Midbrain (tissue), 1 donor: ENCODE results near the gene SMPD2.
"Not testable (repeated sequence)": the region's sequence is repeated elsewhere in the genome, so short reads cannot be mapped to it uniquely, and the experiment has no call there.

Experiments
- DNase-seq: peaks from one replicate; lab custom pipeline; 2025; lab: John Stamatoyannopoulos, UW

Gene SMPD2

GRCh38 chr6:109460161-109460829, 19.8 kb downstream of the SMPD2 start:
- no peak for DNase-seq

- not testable (repeated sequence) for DNase-seq
Observed at GRCh38 chr6:109461205-109461604, 20.7 kb downstream of the SMPD2 start.

DNA sequence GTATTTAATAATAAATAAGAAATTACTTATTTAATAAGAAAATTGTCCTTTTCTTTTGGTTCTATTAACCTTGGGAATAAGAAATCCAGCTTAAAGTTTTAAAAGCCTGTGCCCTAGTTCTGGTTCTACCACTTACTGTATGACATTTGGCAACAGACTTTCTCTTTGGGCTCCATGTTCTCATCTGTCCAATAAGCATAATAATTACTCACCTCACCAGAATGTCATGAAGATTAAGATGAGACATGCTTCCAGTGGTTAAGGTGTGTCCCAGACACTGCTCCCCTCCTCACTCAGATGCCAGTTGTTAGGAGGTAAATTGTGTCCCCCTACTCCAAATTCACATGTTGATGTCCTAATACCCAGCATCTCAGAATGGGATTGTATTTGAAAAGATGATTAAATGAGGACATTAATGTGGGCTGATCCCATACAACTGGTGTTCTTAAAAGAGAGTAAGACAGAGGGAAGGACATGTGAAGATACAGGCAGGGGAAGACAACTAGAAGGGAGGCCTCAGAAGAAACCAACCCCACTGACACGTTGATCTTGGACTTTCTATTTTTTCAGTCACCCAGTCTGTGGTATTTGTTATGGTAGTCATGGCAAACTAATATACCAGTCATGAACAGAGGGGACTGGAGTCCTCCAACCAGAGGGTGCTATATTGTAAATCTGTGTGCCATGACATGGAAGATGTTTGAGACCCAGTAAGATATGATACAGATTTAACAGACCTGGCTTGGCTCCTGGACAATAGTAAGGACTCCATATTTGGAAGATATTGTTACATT, 21.4 kb downstream of the SMPD2 start:
- no peak for DNase-seq

GRCh38 chr6:109465772-109466171, 25.2 kb downstream of the SMPD2 start:
- peak; percentile 73 for DNase-seq

- DNase-seq = no peak
Observed at GRCh38 chr6:109466212-109466923, 25.8 kb downstream of the SMPD2 start.

DNA sequence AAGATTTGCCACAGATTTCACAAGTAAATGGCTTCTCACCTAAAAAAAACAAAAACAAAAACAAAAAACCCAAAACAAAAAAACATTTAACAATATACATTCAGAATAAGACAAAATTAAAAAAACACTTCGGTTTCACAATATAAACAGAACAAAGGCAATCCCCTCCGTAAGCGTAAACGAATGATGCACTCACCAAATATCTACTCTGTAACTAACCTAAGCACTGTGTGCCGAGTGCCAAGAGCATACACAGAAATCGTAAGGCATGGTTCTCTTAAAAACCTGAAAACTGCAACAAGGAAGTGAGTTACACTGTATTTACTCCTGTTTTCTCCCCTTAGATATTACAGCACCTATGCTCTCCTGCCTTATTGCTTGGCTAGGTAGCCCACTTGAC, 27.2 kb downstream of the SMPD2 start:
- DNase-seq = no peak

DNA sequence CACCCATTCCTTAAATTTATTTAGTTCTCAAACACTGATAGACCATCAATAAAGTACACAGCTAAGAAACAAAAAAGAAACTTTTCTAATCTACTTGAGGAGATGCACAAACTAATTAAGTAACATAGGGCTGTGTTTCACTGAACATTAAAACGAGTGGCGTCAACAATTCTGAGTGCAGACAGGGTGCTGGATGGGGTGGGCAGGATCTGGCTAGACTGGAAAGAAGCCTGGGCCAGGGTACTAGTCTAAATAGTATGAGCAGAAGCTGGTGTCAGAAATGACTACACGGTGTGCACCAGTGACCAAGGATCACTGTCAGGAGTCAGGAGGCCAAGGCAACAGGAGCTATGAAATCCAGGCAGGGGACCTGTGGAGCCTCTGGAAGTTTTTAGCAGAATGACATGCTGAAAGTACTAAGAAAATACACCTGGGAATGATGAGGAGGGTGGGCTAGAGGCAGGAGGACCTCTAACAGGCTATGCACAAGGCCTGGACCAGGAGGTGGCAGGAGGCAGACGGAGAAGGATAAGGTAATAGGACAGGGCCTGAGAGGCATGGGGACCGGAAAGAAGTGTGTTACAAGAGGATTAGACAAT, 29.2 kb downstream of the SMPD2 start:
- no peak for DNase-seq

DNA sequence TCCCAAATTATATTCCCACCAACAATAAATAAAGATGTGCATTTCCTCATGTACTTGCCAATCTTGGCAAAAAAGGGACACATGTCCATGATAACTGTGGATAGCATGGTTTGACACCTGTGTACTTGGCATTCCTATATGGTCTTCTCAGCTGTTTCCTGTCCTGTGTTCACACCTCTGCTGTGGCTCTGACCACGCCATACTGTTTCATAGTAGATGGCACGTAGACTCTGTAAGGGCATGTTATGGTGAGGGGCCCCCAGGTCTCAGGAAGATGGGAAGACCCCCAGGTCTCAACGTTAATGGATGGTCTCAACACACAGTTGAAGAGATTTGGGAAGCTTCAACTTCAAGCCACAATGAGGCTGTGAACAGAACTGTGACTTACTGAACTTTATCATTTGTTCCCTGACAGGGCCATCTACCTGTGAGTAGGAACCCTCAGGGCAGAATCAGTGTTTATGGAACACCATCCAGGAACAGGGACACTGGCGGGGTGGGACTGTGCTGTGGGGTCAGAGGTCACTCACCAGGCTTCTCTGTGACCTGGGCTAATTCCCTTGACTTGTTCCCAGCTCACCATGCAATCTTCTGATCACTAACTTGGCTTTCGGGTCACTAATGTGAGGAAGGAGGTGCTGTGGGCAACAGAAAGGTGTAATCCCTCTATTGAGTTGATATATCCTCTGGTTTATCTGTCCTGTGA, 30.7 kb downstream of the SMPD2 start:
- DNase-seq = no peak

- DNase-seq = no peak
Observed at GRCh38 chr6:109472132-109472995, 31.8 kb downstream of the SMPD2 start.

DNA sequence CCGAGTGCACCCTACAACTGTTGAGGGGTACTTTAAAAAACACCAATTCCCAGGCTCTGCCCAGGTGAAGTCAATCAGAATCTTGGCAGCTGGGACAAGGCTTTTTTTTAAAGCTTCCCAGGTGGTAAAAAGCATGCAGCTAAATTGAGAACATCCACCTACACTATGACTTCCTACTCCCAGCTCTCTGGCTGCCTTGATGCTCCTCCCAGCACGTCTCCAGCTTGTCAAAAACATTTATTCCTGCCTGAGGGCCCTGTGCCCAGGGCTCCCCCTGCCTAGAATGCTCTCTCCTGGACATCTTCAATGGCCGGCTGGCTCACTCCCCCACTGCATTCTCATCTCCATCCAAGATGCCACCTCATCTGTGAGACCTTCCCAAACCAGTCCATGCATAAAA, 32.6 kb downstream of the SMPD2 start:
- no peak for DNase-seq

- DNase-seq = no peak
Observed at GRCh38 chr6:109474995-109475394, 34.5 kb downstream of the SMPD2 start.

DNA sequence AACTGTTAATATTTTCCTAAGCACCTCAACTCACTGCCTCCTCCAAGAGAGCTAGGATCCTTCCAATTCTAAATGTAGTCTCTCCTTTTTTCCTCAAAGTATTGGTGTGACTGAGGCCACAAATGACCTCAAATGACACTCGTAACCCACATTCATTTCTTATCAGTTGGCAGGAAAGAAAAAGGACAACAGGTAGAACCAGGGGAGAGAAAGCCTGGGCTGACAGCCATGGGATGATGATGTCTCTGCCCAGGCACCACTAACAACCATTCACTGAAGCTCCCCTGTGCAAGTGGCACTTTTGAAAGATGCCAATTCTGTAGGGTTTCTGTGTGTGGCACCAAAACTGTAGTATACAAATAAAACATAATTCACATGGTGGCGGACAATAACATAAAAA, 35.1 kb downstream of the SMPD2 start:
- DNase-seq = no peak

DNA sequence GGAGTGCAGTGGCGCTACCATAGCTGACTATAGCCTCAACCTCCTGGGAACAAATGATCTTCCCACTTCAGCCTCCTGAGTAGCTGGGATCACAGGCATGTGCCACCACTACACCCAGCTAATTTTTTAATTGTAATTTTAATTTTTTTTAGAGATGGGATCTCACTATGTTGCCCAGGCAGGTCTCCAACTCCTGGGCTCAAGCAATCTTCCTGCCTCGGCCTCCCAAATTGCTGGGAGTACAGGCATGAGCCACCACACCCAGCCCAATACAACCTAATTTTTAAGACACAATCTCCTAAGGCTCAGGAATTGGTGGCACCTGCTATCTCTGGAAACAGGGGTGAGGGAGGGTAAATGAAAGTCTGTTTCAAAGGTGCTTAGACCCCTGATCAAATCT, 36.7 kb downstream of the SMPD2 start:
- no peak for DNase-seq

- no peak for DNase-seq
Observed at GRCh38 chr6:109477725-109478124, 37.2 kb downstream of the SMPD2 start.

DNA sequence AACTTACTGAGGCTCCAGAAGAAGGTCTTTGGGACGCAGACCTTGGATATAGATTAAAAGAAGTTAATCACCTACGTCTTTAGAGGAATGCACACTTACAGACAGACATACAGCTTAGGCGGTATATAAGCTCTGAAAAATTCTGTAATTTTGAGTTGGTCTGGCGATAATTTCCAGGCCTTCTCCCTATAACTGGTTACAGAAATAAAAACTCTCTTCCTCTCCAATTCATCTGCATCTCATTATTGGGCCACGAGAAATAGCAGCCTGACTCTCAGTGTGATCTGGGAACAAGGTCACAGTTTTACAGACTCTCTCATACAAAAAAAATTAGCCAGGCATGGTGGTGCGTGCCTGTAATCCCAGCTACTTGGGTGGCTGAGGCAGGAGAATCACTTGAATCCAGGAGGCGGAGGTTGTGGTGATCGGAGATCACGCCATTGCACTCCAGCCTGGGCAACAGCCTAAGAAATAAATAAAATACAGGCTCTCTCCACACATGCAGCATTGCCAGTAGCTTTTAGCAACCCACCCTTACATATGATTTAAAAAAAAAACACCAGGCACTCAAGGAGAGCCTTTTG, 37.8 kb downstream of the SMPD2 start:
- no peak for DNase-seq

- no peak for DNase-seq
Observed at GRCh38 chr6:109478841-109479624, 38.5 kb downstream of the SMPD2 start.

GRCh38 chr6:109480993-109481480, 40.5 kb downstream of the SMPD2 start:
- no peak for DNase-seq

DNA sequence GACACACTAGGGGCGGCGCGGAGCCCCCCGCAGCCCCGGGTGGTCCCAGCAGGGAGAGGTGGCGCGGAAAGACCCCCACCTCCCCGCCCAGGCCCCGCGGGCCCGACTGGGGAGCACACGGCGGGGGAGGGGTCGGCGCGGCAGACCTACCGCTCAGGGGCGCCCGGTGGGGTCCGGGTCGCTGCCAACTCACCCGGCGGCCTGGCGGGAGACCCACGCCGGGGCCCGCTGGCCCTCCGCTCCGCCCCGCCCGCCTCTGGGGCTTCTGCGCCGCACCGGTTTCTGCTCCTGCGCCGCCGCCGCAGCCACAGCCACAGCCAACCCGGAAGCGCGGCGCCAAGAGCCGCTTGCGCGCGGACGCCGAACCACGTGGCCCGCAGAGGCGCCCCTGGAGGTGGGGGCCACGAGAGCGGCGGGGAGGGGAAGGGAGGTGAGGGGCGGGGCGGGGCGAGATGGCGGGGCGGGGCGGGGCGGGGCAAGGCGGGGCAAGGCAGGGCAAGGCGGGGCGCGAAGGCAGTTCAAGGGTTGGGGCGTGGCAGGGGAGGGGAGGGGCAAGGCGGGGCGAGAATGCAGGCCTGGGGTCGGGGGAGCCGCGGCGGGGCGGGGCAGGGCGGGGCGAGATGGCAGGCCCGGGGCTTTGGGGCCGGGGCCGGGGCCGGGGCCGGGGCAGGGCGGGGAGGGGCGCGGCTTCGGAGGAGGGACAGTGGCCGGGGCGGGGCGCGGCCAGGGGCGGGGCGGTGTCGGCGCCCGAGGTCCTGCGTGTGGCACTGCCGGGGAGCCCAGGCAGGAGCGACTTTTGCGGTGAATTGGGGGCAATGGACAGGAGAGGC, 42.6 kb downstream of the SMPD2 start, which contains the start of gene ZBTB24:
ZBTB24 (minus strand) TSS at position 315 of the 830 bp plus-strand sequence. CDS start 1,193 bp downstream, outside the sequence.
- DNase-seq = peak; percentile 92

- DNase-seq = no peak
Observed at GRCh38 chr6:109483735-109484057, 43.2 kb downstream of the SMPD2 start.
